GM18502 (cell line): ENCODE measurements around the gene CD2AP.
"Not testable (repeated sequence)": the region's sequence is repeated elsewhere in the genome, so short reads cannot be mapped to it uniquely, and the experiment has no call there.

ENCODE experiments used
- ATAC-seq: cut with Tn5 transposase; IDR thresholded peaks from one replicate; pipeline ENCODE4 v1.9.1; 2021; ENCODE audit warnings: mild to moderate bottlenecking; ENCODE audit not compliant: unreplicated experiment, poor library complexity

CD2AP gene

GRCh38 chr6:47457370-47457769 is 20.2 kb upstream of the CD2AP start:
- ATAC-seq = no peak

- ATAC-seq = no peak
These were observed 13.5 kb upstream of the CD2AP start for GRCh38 chr6:47464052-47464451.

DNA sequence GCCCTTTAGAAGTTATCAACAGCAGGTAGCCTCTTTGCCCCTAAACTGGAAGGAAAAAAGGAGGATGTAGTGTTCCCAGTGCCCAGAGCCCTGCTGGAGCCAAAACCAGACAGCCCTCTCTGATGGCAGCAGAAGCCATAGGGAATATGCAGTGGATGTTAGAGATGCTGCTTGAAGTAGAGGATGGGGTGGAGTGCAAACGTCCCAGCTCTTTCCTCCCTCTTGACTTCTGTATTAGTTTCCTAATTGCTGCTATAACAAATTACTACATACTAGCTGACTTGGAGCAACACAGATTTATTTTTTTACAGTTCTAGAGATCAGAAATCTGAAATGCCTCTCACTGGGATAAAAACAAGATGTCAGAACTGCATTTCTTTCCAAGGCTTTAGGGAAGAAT is 12.5 kb upstream of the CD2AP start:
- no peak for ATAC-seq

DNA sequence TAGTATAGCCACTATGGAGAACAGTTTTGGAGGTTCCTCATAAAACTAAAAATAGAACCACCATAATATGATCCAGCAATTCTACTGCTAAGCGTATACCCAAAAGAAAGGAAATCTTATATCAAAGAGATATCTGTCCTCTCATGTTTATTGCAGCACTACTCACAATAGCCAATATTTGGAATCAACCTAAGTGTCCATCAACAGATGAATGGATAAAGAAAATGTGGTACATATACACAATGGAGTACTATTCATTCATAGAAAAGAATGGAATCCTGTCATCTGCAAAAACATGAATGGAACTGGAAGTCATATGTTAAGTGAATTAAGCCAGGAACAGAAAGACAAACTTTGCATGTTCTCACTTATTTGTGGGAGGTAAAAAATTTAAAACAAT is 5.7 kb upstream of the CD2AP start:
- ATAC-seq = no peak

- no peak for ATAC-seq
These were observed 3.7 kb upstream of the CD2AP start for GRCh38 chr6:47473791-47474346.

GRCh38 chr6:47475319-47475816 is 2.2 kb upstream of the CD2AP start:
- no peak for ATAC-seq

DNA sequence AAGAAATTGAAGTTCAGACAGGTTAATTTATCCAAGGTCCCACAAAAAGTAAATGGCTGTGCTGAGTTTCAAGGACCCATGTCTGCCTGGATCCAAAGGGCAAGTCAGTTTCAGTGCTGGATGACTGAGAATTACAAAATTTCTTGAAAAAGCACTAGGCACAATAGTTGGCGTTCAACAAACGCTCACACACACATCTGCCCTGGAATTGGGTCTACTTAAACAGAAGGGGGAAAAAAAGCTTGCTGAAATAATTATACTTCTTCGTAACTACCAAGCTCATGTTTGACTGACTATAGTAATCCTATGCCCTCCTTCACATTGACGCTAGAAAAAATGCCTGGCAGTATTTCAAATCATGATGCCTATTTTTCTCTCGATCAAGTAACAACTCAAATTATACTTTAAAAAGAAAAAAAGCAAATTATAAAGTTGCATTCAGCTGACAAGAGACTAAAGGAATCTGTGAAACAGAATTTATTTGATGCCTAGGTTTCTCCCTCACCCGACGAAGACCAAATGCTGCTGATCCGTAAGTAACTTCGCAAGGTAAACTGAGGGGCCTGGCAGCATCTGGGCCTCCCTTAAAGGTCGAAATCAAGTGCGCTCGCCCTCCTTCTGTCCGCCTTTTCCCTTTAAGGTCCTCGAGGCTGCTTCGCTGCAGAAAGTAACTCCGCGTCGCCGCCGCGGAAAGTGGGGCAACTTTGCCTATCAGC is 650 bp upstream of the CD2AP start:
- ATAC-seq = no peak

- ATAC-seq = peak; percentile 38
These were observed 897 bp downstream of the CD2AP start for GRCh38 chr6:47478233-47479139.

DNA sequence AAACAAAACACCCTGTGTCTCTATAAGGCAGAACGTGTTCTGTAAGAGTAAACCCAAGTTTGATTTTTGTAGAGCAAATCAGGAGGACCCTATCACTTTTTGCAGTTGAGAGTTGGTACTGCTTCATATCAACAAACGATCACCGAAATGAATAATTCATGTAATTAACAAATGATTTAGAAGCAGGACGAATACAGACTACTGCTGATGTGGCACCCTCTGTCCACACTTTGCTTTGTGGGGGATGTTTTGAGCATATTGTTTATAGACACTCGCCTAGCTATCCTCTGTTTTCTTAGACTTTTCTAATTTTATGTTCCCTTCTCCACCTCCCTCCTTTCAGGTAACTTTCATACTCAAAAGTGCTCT is 1.5 kb downstream of the CD2AP start:
- ATAC-seq = no peak

DNA sequence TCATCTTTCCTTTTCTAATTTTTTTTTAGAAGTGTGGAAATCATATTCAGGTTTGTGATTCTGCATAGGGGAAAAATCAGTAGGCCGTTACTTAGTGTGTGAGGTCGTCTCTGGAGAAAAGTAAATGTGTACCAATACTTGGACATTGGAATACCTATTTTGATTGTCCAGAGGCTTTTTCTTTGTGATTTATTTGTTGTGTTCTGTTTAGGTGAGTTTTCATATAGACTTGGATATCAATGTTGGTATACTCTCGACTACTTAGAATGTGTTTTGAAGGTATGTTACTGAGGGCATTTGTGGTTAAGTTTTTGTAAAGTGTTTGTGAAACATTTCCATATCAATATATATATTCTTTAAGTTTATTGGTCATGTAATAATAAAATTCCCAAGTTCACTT is 2.3 kb downstream of the CD2AP start:
- ATAC-seq = no peak

DNA sequence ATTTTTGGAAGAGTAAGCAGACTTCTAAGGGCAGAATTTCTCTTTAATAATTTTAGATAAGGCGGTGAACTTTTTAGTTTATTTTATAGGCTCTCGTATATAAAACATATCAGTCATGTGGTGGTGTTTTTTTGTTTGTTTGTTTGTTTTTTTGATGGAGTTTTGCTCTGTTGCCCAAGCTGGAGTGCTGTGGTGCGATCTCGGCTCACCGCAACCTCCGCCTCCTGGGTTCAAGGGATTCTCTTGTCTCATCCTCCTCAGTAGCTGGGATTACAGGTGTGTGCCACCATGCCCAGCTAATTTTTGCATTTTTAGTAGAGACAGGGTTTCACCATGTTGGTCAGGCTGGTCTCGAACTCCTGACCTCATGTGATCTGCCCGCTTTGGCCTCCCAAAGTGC is 3.6 kb downstream of the CD2AP start:
- ATAC-seq = not testable (repeated sequence)

DNA sequence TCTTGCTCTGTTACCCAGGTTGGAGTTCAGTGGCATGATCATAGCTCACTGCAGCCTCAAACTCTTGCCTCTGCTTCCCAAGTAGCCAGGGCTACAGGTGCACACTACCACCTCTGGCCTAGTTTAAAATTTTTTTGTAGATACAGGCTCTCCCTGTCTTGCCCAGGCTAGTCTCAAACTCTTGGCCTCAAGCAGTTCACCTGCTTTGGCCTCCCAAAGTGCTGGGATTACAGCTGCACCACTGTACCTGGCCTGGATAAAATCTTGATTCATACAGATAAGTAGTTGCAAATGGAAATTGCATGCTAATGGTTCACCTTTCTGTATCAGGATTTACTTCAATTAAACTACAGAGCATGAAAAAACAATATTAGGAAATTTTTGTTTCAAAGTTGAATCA is 4.2 kb downstream of the CD2AP start:
- no peak for ATAC-seq

GRCh38 chr6:47483516-47483852 is 5.9 kb downstream of the CD2AP start:
- ATAC-seq = peak; percentile 34

GRCh38 chr6:47483853-47484546 is 6.4 kb downstream of the CD2AP start:
- ATAC-seq = peak; percentile 52

DNA sequence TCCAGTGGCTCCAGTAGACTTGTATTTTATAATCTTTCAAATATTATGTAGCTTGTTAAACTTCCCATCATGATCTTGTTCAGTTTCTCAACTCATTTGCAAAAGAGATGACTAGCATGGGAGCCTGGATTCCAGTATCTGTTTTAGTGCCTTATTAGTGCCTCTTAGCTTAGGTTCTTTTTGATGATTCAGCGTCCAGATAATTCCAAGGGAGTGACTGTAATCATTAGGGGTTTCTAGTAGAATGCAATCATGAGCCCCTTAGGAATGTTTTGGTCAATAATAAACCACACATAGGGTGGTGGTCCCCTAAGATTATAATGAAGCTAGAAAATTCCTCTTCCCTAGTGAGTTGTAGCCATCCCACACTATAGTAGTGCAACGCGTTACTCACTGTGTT is 7.0 kb downstream of the CD2AP start:
- ATAC-seq = no peak

DNA sequence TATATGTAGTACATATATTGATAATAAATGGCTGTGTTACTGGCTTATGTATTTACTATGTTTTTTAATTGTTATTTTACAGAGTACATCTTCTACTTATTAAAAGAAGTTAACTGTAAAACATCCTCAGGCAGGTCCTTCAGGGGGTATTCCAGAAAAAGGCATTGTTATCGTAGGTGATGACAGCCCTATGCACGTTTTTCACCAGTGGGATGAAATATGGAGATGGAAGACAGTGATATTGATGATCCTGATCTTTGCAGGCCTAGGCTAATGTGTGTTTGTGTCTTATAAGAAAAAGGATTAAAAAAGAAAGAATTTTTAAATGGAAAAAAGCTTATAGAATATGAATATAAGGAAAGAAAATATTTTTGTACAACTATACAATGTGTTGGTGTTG is 7.5 kb downstream of the CD2AP start:
- no peak for ATAC-seq

- ATAC-seq = no peak
These were observed 8.0 kb downstream of the CD2AP start for GRCh38 chr6:47485491-47486135.

GRCh38 chr6:47489995-47490394 is 12.4 kb downstream of the CD2AP start:
- no peak for ATAC-seq

GRCh38 chr6:47490676-47491075 is 13.1 kb downstream of the CD2AP start:
- ATAC-seq = no peak

DNA sequence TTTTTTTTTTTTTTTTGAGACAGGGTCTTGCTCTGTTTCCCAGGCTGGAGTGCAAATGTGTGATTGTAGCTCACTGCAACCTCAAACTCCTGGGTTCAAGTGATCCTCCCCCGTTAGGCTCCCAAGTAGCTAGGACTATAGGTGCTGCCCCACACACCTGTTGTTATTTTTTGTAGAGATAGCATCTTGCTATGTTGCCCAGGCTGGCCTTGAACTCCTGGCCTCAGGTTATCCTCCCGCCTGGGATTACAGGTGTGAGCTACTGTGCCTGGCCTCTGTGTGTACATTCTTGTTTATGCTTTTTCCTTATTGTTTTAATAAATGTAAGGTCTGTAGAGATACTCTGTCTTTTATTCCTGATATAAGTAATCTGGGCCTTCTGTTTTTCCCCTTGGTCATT is 14.8 kb downstream of the CD2AP start:
- no peak for ATAC-seq
